OCI-LY1 (cell line): ENCODE results near the gene LRRC55.
"Not testable (repeated sequence)": the region's sequence is repeated elsewhere in the genome, so short reads cannot be mapped to it uniquely, and the experiment has no call there.

ENCODE experiments used
- H2AFZ ChIP-seq: fragments of 200-600 bp; sonication (generic), shearing (Covaris generic); 2 replicates; pipeline ENCODE4 v1.6.0; 2014; ENCODE audit warnings: antibody characterized with exemption, mild to moderate bottlenecking, low read length
- H3F3A ChIP-seq: fragments of 200-600 bp; sonication (generic), shearing (Covaris generic); 2 replicates; pipeline ENCODE4 v1.6.0; 2014; ENCODE audit warnings: mild to moderate bottlenecking, antibody characterized with exemption, low read length, moderate library complexity; ENCODE audit not compliant: insufficient read depth
- H3K27ac ChIP-seq: fragments of 200-600 bp; sonication (generic); 2 replicates; pipeline ENCODE4 v1.5.1; 2014; ENCODE audit warnings: low read length, mixed run types, mild to moderate bottlenecking, low read depth; ENCODE audit not compliant: poor library complexity, severe bottlenecking
- H3K27me3 ChIP-seq: fragments of 200-600 bp; sonication (generic); 2 replicates; pipeline ENCODE4 v1.6.0; 2014; ENCODE audit warnings: antibody characterized with exemption, mild to moderate bottlenecking, low read length, moderate library complexity; ENCODE audit not compliant: insufficient read depth
- H3K36me3 ChIP-seq: fragments of 200-600 bp; sonication (generic); 2 replicates; pipeline ENCODE4 v1.6.1; 2014; ENCODE audit warnings: mild to moderate bottlenecking, antibody characterized with exemption, low read length, moderate library complexity, mixed read lengths; ENCODE audit not compliant: insufficient read depth
- H3K4me1 ChIP-seq: fragments of 200-600 bp; sonication (generic); 2 replicates; pipeline ENCODE4 v1.5.1; 2014; ENCODE audit warnings: mild to moderate bottlenecking, low read length, moderate library complexity; ENCODE audit not compliant: insufficient read depth, severe bottlenecking
- H3K4me2 ChIP-seq: fragments of 200-600 bp; sonication (generic), shearing (Covaris generic); 2 replicates; pipeline ENCODE4 v1.6.1; 2014; ENCODE audit warnings: low read length
- H3K4me3 ChIP-seq: fragments of 200-600 bp; sonication (generic); 2 replicates; pipeline ENCODE4 v1.5.1; 2014; ENCODE audit warnings: low read length, low read depth, mild to moderate bottlenecking, mixed read lengths; ENCODE audit not compliant: poor library complexity, severe bottlenecking
- H3K79me2 ChIP-seq: fragments of 200-600 bp; shearing (Covaris generic); 2 replicates; pipeline ENCODE4 v1.6.1; 2016; ENCODE audit warnings: mixed run types, low read length, mixed read lengths; ENCODE audit not compliant: insufficient read depth
- H3K9ac ChIP-seq: fragments of 200-600 bp; sonication (generic), shearing (Covaris generic); 2 replicates; pipeline ENCODE4 v1.6.1; 2014; ENCODE audit warnings: mild to moderate bottlenecking, low read length, mixed read lengths
- H3K9me2 ChIP-seq: fragments of 200-600 bp; sonication (generic), shearing (Covaris generic); 2 replicates; pipeline ENCODE4 v1.6.1; 2014; ENCODE audit warnings: low read depth, mild to moderate bottlenecking, low read length, mixed read lengths
- H3K9me3 ChIP-seq: fragments of 200-600 bp; shearing (Covaris generic); 2 replicates; pipeline ENCODE4 v1.6.1; 2014; ENCODE audit warnings: low read length, mixed read lengths
- H4K20me1 ChIP-seq: fragments of 200-600 bp; sonication (generic), shearing (Covaris generic); 2 replicates; pipeline ENCODE4 v1.6.0; 2016; ENCODE audit warnings: mild to moderate bottlenecking, low read length; ENCODE audit not compliant: insufficient read depth
- CTCF ChIP-seq: fragments of 200-600 bp; sonication (generic), shearing (Covaris generic); IDR thresholded peaks from 2 replicates; pipeline ENCODE4 v1.5.1; 2017; ENCODE audit warnings: mild to moderate bottlenecking, antibody characterized with exemption, low read length, moderate library complexity, mixed read lengths
- EZH2 ChIP-seq: fragments of 200-600 bp; sonication (generic), shearing (Covaris generic); IDR thresholded peaks from 2 replicates; pipeline ENCODE4 v1.8.0; 2017; ENCODE audit warnings: borderline replicate concordance, mixed run types, mild to moderate bottlenecking, antibody characterized with exemption, low read length, moderate library complexity, mixed read lengths

The LRRC55 gene

GRCh38 chr11:57164317-57164716, 17.4 kb upstream of the LRRC55 start:
- no peaks in the 10 kb centered on the region for H3K4me1 ChIP-seq
- H3K79me2 ChIP-seq = no peaks in the 10 kb centered on the region
- no peak for TF ChIP-seq EZH2
- no peak for TF ChIP-seq CTCF
- H4K20me1 ChIP-seq = no peaks in the 10 kb centered on the region
- H3K9me2 ChIP-seq = no peaks in the 10 kb centered on the region
- H3K27me3 ChIP-seq = no peaks in the 10 kb centered on the region
- H3K4me2 ChIP-seq = no peak overlapping the region
- no peak overlapping the region for H2AFZ ChIP-seq
- no peaks in the 10 kb centered on the region for H3K36me3 ChIP-seq
- no peaks in the 10 kb centered on the region for H3K9me3 ChIP-seq
- no peak overlapping the region for H3K4me3 ChIP-seq
- H3F3A ChIP-seq = no peaks in the 10 kb centered on the region
- no peak overlapping the region for H3K27ac ChIP-seq
- no peak overlapping the region for H3K9ac ChIP-seq

DNA sequence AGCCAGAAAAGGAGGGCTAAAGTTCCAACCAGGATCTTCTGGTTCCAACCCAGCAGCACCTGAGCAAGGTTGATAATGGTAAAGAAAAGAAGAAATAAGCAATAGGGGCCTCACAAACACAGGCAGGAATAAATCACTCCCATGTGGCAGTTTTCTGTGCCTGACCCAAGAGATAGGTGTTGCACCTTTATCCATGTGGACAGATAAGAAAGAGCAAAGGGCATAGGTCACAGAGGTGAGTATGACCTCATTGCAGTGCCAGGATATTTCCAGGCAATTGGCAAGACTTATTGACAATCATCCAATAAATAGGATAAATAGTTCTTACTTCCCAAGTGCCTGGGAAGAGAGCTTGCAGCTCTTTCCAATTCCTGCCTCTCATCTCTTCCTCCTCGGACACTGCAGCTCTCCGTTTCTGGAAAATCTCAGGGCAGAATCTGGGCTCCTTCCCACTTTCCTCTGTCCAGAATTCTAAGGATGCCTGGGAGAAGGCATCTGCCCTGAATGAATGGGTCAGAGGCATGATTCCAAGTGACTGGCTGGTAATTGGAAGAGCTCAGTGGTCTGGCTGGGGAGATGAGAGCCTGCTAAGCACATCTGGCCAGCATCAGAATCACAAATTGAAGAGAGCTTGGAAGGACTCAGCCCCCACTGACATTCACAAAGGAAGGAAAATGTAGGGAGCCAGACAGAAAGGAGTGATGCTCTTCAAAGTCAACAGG, 14.5 kb upstream of the LRRC55 start:
- H3K36me3 ChIP-seq = no peaks in the 10 kb centered on the region
- H3K4me1 ChIP-seq = no peaks in the 10 kb centered on the region
- no peaks in the 10 kb centered on the region for H3K9me2 ChIP-seq
- no peaks in the 10 kb centered on the region for H3F3A ChIP-seq
- no peak overlapping the region for H2AFZ ChIP-seq
- no peak overlapping the region for H3K9ac ChIP-seq
- H3K79me2 ChIP-seq = no peaks in the 10 kb centered on the region
- H3K9me3 ChIP-seq = no peaks in the 10 kb centered on the region
- H3K27ac ChIP-seq = no peak overlapping the region
- no peaks in the 10 kb centered on the region for H4K20me1 ChIP-seq
- TF ChIP-seq EZH2 (no peak), CTCF (no peak)
- no peak overlapping the region for H3K4me3 ChIP-seq
- no peaks in the 10 kb centered on the region for H3K27me3 ChIP-seq
- H3K4me2 ChIP-seq = no peak overlapping the region

DNA sequence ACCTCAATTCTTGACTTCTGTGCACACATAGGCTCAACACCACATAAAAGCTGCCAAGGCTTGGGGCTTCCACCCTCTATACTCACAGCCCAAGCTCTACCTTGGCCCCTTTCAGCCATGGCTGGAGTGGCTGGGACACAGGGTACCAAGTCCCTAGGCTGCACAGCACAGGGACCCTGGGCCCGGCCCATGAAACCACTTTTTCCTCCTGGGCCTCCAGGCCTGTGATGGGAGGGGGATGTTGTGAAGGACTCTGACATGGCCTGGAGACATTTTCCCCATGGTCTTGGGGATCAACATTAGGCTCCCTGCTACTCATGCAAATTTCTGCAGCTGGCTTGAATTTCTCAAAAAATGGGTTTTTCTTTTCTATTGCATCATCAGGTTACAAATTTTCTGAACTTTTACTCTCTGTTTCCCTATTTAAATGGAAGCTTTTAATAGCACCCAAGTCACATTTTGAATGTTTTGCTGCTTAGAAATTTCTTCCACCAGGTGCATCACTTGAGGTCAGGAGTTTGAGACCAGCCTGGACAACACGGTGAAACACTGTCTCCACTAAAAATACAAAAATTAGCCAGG, 11.9 kb upstream of the LRRC55 start:
- not testable (repeated sequence) for H4K20me1 ChIP-seq, H3K9me3 ChIP-seq, H3K4me3 ChIP-seq, H3F3A ChIP-seq, H3K9me2 ChIP-seq, H3K27ac ChIP-seq, H3K9ac ChIP-seq, H3K79me2 ChIP-seq, H3K4me2 ChIP-seq, H2AFZ ChIP-seq, H3K36me3 ChIP-seq, H3K4me1 ChIP-seq, H3K27me3 ChIP-seq

GRCh38 chr11:57172031-57172430, 9.7 kb upstream of the LRRC55 start:
- TF ChIP-seq EZH2 = no peak
- TF ChIP-seq CTCF = no peak
- Histone ChIP-seq H3K4me2 (no peak overlapping the region), H3K9ac (no peak overlapping the region), H3K27ac (no peak overlapping the region), H3K36me3 (no peaks in the 10 kb centered on the region), H2AFZ (no peak overlapping the region), H3K9me3 (no peaks in the 10 kb centered on the region), H3K9me2 (no peaks in the 10 kb centered on the region), H3K4me3 (no peak overlapping the region), H3K27me3 (no peaks in the 10 kb centered on the region), H4K20me1 (no peaks in the 10 kb centered on the region), H3K4me1 (no peaks in the 10 kb centered on the region), H3K79me2 (no peaks in the 10 kb centered on the region), H3F3A (no peaks in the 10 kb centered on the region)
